ENCODE data around the gene AUTS2. TPM values are rescaled to one million over a fixed set of nuclear protein-coding genes. Genes with fewer than 3 reads are reported as not detected.
"Not testable (repeated sequence)": the region's sequence is repeated elsewhere in the genome, so short reads cannot be mapped to it uniquely, and the experiment has no call there.

Gene AUTS2
- total RNA-seq, 1 donor from 2014 or later: 7.7 TPM

DNA sequence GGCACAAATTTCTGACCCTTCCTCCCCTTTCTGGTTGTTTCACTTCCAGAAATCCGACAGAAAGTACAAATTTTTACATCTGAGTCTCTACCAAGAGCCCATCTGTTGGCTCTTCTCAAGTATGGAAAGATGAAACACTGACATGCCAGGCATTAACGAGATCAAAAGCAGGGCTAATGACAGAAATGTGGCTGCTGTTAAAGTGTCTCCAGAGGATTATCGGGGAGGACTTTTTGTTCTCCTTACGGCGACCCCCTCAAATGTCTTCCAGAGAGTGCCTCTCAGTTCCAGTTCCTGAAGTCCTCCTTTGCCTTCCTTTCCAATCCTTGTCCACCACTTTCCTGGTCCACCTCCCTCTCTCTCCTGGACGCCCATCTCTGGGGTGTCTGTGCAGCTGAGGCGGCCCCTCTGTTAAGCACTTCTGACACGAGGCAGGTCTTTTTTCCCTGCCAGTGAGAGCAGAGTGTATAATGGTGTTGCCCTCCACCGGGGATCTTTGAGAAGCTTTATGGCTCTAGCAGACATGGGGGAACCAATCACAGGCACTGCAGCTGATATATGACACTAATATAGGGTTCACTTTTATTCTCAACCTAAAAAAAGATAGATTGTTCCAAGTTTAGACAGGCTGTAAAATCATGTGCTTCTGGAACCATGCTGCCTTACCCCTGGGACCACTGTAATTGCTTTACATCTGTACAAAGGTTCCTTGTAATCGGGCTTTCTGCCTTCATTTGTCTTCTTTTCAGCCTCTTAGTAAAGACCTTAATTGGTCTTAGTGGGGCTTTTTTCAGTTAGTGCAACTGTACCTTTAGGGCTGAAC is 757.1 kb downstream of the AUTS2 start:
- intact Hi-C loops (cut with micrococcal nuclease): no loop called here

DNA sequence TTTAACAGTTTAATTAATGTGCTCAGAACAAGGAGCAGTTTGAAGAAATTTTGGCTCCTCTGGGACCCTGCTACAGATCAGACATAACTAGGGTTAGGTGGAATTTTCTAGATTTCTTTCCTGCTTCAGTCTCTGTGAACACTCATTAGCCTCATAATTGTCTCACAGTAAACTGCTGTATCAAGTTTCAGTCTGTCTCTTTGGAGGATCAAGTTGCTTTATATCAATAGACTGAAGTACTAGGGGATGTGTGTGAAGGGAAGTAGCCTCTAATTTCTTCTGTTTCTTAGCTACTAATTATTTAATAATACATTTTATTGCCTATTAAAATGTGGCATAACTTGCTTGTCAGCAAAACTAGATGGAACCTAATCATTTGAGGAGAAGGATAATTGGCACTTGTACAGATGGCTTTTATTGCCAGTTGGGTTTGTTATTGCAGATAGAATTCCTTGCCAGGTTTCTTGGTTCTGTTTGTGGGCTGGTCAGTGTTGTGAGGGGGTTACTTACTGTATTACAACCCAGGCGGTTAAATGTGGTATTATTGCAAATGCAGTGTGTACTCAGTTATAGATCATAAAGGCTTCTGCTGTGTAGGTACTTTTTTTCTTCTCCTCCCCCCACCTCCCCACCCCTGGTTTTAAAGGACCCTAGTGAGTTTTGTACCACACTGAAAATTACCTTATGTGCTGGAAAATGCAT is 758.0 kb downstream of the AUTS2 start:
- intact Hi-C loops (cut with micrococcal nuclease): no loop called here

GRCh38 chr7:70356787-70357328 is 758.6 kb downstream of the AUTS2 start:
- intact Hi-C loops (cut with micrococcal nuclease): no loop called here

- intact Hi-C loops (cut with micrococcal nuclease): no loop called here
Observed at GRCh38 chr7:70360557-70360956, 762.3 kb downstream of the AUTS2 start.

GRCh38 chr7:70361821-70362220 is 763.5 kb downstream of the AUTS2 start:
- intact Hi-C loops (cut with micrococcal nuclease): no loop called here

GRCh38 chr7:70364393-70364792 is 766.1 kb downstream of the AUTS2 start:
- intact Hi-C loops (cut with micrococcal nuclease): not testable (repeated sequence)

DNA sequence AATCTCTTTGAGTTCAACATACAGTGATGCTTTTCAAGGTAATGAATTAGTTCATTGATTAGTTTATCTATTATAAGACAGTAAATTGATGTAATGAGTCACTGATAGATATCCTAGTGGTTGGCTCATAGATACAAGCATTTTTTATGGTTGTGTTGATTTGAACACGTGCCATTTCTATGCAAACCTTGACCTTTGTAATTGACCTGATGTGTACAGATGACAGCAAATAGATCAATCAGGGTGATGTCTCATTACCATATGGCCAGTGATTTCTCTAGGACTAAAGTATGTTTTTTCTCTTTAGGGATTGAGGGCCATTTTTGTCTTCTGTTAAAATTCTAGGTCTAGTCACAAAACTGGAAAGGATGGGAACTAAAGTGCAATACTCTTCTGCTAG is 773.4 kb downstream of the AUTS2 start:
- intact Hi-C loops (cut with micrococcal nuclease): no loop called here

- intact Hi-C loops (cut with micrococcal nuclease): no loop called here
Observed at GRCh38 chr7:70372768-70373515, 774.7 kb downstream of the AUTS2 start.

- intact Hi-C loops (cut with micrococcal nuclease): no loop called here
Observed at GRCh38 chr7:70374772-70375533, 776.7 kb downstream of the AUTS2 start.

DNA sequence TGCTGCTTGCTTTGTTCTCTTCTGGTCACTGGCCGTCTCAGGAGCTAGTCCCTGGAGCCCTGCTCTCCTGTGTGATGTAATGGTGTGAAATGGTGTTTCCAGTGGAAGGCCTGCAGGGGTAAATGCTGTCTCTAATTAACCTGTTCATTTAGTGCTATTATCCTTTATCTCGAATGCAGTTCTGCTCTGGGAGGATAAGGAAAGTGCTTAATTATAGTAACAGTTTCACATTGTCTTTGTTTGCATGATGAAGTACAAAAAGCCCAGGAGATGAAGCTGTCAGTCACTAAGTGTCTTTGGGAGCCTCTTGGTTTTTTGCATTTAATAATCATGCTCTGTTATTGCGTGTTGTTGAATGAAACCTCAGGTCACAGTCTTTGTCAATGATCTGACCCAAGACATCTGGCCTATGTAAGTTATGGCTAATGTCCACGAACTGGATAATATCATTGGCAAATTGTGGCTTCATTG is 778.3 kb downstream of the AUTS2 start:
- intact Hi-C loops (cut with micrococcal nuclease): no loop called here

DNA sequence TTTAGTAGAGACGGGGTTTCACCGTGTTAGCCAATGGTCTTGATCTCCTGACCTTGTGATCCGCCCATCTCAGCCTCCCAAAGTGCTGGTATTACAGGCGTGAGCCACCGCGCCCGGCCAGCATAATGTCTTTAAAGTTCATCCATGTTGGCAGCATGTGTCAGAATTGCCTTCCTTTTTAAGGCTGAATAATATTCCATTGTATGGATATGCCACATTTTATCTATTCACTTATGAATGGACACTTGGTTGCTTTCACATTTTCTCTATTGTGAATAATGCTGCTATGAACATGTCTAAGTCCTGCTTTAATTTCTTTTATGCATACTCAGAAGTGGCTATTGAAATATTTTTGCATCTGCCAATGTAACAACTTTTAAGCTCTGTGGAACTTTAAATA is 779.7 kb downstream of the AUTS2 start:
- intact Hi-C loops (cut with micrococcal nuclease): no loop called here

- intact Hi-C loops (cut with micrococcal nuclease): no loop called here
Observed at GRCh38 chr7:70379210-70379609, 780.9 kb downstream of the AUTS2 start.

DNA sequence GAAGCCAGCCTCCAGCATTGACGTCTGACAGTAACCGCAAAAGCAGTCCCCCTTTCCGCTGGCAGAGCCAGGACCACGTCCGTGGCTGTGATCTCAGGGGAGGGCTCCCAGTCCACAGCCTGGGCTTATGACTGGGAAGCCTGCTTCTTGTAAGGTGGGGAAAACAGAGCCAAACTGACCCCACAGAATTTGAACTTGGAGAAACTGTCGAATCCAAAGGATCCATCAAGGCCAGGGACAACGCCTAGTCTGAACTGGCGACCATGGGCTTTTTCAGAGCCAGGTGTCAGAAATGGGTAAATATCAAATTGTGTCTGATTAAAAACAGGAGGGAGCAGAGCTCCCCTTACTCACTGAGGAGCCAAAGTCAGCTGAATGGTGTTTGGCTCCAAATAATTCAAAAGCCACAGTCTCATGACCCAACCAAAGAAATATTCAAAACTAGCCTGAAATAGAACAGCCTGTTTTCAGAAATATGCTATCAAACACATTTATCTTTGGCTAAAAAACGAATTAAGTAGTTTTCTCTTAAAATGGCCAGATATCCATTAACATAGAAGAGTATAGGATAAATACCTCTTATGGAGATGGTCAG is 782.2 kb downstream of the AUTS2 start:
- intact Hi-C loops (cut with micrococcal nuclease): no loop called here

DNA sequence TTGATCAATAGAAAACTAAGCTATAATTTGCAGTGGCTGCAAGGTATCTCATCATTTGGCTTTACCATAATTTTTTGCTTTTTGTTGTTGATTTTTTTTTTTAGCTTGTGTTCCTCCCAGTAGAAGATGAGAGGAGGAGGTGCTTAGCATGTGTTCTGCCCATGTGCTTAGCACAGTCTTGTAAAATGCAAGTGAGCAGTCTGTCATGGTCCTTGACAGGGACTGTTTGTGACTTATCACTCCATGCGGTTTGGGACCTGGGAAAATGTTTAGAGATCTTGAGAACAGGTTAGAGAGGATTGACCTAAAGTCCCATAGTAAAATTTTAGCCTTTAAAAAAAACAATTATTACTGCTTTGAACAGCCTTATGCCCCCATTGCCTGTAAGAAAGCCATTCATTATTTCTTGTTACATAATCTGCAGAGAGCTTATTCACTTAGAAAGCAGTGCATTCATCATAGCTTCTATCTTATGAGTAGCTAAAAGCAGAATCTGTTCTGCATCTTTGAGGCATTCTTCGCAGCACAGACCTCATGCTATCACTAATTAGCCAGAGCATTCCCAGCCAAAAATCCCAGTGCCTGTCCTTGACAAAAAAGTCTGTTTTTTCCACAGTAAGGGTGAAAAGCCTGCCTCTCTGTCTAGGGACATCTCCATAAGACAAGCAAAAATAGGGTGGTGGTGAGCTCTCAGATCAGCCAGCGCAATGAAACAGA is 784.9 kb downstream of the AUTS2 start:
- intact Hi-C loops (cut with micrococcal nuclease): no loop called here

GRCh38 chr7:70384024-70384423 is 785.7 kb downstream of the AUTS2 start:
- intact Hi-C loops (cut with micrococcal nuclease): no loop called here

- intact Hi-C loops (cut with micrococcal nuclease): no loop called here
Observed at GRCh38 chr7:70384891-70385290, 786.6 kb downstream of the AUTS2 start.

DNA sequence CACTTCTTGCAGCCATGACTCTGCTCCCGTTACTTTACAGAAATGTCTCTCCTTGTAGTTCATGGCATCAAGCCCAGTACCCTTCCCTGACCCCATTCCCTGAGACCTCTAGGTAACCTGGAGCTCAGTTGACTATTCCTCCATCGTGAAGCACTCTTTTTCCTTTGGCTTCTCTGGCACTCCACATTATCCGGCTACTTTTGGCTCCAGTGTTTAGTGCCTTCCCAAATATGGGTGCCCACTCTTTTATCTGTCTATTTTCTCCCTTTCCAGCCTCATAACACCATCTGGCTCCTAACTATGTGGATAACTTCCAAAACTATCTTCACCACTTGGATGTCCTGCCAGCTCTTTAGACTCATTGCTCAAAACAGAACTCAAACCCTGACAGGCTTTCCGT is 788.9 kb downstream of the AUTS2 start:
- intact Hi-C loops (cut with micrococcal nuclease): no loop called here

DNA sequence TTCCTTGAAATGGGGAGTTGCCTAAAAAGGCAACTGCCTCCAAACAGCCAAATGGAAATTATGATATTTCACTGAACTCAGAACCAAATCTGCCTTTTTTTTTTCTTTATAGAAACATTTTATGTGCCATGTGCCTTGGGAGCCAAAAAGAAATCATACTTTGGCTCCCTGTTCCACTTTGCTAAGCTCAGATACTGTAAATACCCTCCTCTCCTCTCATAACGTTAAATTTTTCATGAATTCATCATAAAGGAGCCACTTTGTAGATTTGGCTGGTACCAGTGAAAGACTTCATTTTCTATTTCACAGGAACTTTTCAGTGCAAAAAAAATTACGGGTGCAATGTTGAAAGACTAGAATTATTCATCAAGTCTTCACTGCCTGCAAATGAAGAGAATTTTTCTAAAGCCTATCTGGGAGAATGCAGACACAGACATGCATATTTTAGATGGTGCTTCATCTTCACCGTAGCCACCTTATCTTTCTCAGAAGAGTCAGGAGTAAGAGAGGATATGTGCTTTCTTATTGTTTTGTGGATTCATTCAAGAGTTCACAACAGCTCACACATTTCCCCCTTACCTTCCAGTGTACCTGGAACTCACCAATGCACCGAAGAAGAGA is 791.4 kb downstream of the AUTS2 start:
- intact Hi-C loops (cut with micrococcal nuclease): no loop called here

GRCh38 chr7:70390251-70390650 is 792.0 kb downstream of the AUTS2 start:
- intact Hi-C loops (cut with micrococcal nuclease): no loop called here
